Cardiac septum (tissue), 1 donor: ENCODE measurements around the gene MOGAT2. TPM values are rescaled to one million over a fixed set of nuclear protein-coding genes. Genes with fewer than 3 reads are reported as not detected.
"Not testable (repeated sequence)": the region's sequence is repeated elsewhere in the genome, so short reads cannot be mapped to it uniquely, and the experiment has no call there.

Experiments used
- DNase-seq: peaks from one replicate; pipeline ENCODE4 v3.0.0-alpha.2; 2020; ENCODE audit warnings: low spot score
- intact Hi-C: fragments of 100-400 bp; cut with DNase I; formaldehyde crosslinking; loops from one replicate; pipeline ENCODE4 v1.14.0; 2022
- total RNA-seq: library from RNA; stranded (reverse); fragmentation: NEBNext Ultra II Directional; extraction: Animal tissue kit (Norgen Biotek cat#: 25700); gene quantifications from one replicate; pipeline ENCODE4 v1.2.1, GENCODE V29; 2021
- donor health status: DM: no; HTN: no; CAD: no.

MOGAT2 gene
- total RNA-seq, 1 donor from 2014 or later: not detected

- DNase-seq: no peak
- intact Hi-C loops: no loop called here
Observed at GRCh38 chr11:75745807-75746206, 28.2 kb downstream of the MOGAT2 start.

GRCh38 chr11:75748729-75749273 lies 31.2 kb downstream of the MOGAT2 start:
- intact Hi-C loops, DNase-seq: not testable (repeated sequence)

GRCh38 chr11:75754933-75755332 lies 37.3 kb downstream of the MOGAT2 start:
- DNase-seq, intact Hi-C loops: not testable (repeated sequence)

GRCh38 chr11:75757651-75758050 lies 40.0 kb downstream of the MOGAT2 start:
- no peak for DNase-seq

GRCh38 chr11:75759832-75760231 lies 42.2 kb downstream of the MOGAT2 start:
- DNase-seq: no peak
- intact Hi-C loops: no loop called here

More at GRCh38 chr11:75757651-75758050, 40.0 kb downstream of the MOGAT2 start:
- intact Hi-C loops: no loop called here

- intact Hi-C loops: no loop called here
- no peak for DNase-seq
Observed at GRCh38 chr11:75760243-75760642, 42.6 kb downstream of the MOGAT2 start.

- DNase-seq: no peak
- intact Hi-C loops: no loop called here
Observed at GRCh38 chr11:75760710-75761493, 43.3 kb downstream of the MOGAT2 start.

GRCh38 chr11:75762158-75762557 lies 44.5 kb downstream of the MOGAT2 start:
- intact Hi-C loops: no loop called here
- DNase-seq: no peak

GRCh38 chr11:75762885-75763284 lies 45.2 kb downstream of the MOGAT2 start:
- intact Hi-C loops: no loop called here
- DNase-seq: no peak

- DNase-seq: no peak
- intact Hi-C loops: no loop called here
Observed at GRCh38 chr11:75763846-75764245, 46.2 kb downstream of the MOGAT2 start.

- intact Hi-C loops: no loop called here
- no peak for DNase-seq
Observed at GRCh38 chr11:75765116-75765515, 47.5 kb downstream of the MOGAT2 start.

GRCh38 chr11:75766443-75767227 lies 49.0 kb downstream of the MOGAT2 start:
- intact Hi-C loops: no loop called here
- DNase-seq: no peak

- intact Hi-C loops: no loop called here
- DNase-seq: peak; percentile 55
Observed at GRCh38 chr11:75767228-75767572, 49.6 kb downstream of the MOGAT2 start.

GRCh38 chr11:75767793-75768111 lies 50.1 kb downstream of the MOGAT2 start:
- DNase-seq: no peak
- intact Hi-C loops: loop anchor here (1.0 kb wide), 1 partner anchor 44 kb away; no protein-coding TSS in a partner anchor

- peak; percentile 92 for DNase-seq
- intact Hi-C loops: loop anchor here (1.0 kb wide), 1 partner anchor 45 kb away; no protein-coding TSS in a partner anchor
Observed at GRCh38 chr11:75768112-75768908, 50.7 kb downstream of the MOGAT2 start, which contains the start of gene DGAT2. Gene DGAT2 (plus strand): TSS chr11:75768778. CDS start chr11:75768992, 214 bp downstream.

GRCh38 chr11:75768909-75769771 lies 51.5 kb downstream of the MOGAT2 start:
- intact Hi-C loops: loop anchor here (1.0 kb wide), 1 partner anchor 46 kb away; no protein-coding TSS in a partner anchor
- DNase-seq: peak; percentile 70

GRCh38 chr11:75770102-75770501 lies 52.5 kb downstream of the MOGAT2 start:
- intact Hi-C loops: no loop called here
- DNase-seq: no peak

GRCh38 chr11:75771646-75772410 lies 54.2 kb downstream of the MOGAT2 start:
- DNase-seq: peak; percentile 83
- intact Hi-C loops: no loop called here
